OCI-LY1 (cell line): ENCODE data around the gene LDHAL6B.

Experiments
- CTCF ChIP-seq: fragments of 200-600 bp; sonication (generic), shearing (Covaris generic); IDR thresholded peaks from 2 replicates; pipeline ENCODE4 v1.5.1; 2017; ENCODE audit warnings: mild to moderate bottlenecking, antibody characterized with exemption, low read length, moderate library complexity, mixed read lengths
- EZH2 ChIP-seq: fragments of 200-600 bp; sonication (generic), shearing (Covaris generic); IDR thresholded peaks from 2 replicates; pipeline ENCODE4 v1.8.0; 2017; ENCODE audit warnings: borderline replicate concordance, mixed run types, mild to moderate bottlenecking, antibody characterized with exemption, low read length, moderate library complexity, mixed read lengths

GRCh38 chr15:59252137-59252536 lies 45.5 kb downstream of the LDHAL6B start:
- no peak for TF ChIP-seq CTCF
- TF ChIP-seq EZH2, result no peak
